Sigmoid colon (tissue), 7 donors: ENCODE measurements around the gene GNGT2. TPM values are rescaled to one million over a fixed set of nuclear protein-coding genes. Genes with fewer than 3 reads are reported as not detected.
A peak's percentile ranks its signal among the peaks of the same experiment; 100 is the strongest.
"Not testable (repeated sequence)": the region's sequence is repeated elsewhere in the genome, so short reads cannot be mapped to it uniquely, and the experiment has no call there.

ENCODE experiments used
- DNase-seq: peaks from one replicate; pipeline ENCODE4 v3.0.0-alpha.2; 2019
- H3K27ac ChIP-seq, 4 donors: fragments of 200-600 bp; sonication (generic); one replicate each; pipeline ENCODE4 v1.5.1; 2016 to 2019; ENCODE audit warnings: mild to moderate bottlenecking in 1 of 4
- H3K27me3 ChIP-seq, 3 donors: fragments of 200-600 bp; sonication (generic); one replicate each; pipeline ENCODE4 v1.5.1; 2019; ENCODE audit warnings: mild to moderate bottlenecking in 1 of 3
- H3K36me3 ChIP-seq, 4 donors: fragments of 200-600 bp; sonication (generic); one replicate each; pipeline ENCODE4 v1.5.1; 2016 to 2019
- H3K4me1 ChIP-seq, 4 donors: fragments of 200-600 bp; sonication (generic); one replicate each; pipeline ENCODE4 v1.5.1; 2017 to 2019
- H3K4me3 ChIP-seq, 4 donors: fragments of 200-600 bp; sonication (generic); one replicate each; pipeline ENCODE4 v1.5.1; 2017 to 2019; ENCODE audit warnings: mild to moderate bottlenecking in 2 of 4, moderate library complexity in 1 of 4
- H3K9me3 ChIP-seq, 4 donors: fragments of 200-600 bp in 3 of 4; sonication (generic) in 3 of 4; one replicate each; pipeline versions ENCODE4 v1.5.1 to v1.6.1; 2013 to 2019
- EP300 ChIP-seq, 4 donors: sonication (generic); formaldehyde crosslinking; IDR thresholded peaks; one replicate each; pipeline ENCODE4 v1.6.1; 2017; ENCODE audit warnings: antibody characterized with exemption in 4 of 4
- POLR2A ChIP-seq, 2 donors: fragments of 450-650 bp; IDR thresholded peaks; one replicate each; pipeline ENCODE4 v1.6.1; 2016; ENCODE audit warnings: antibody characterized with exemption in 2 of 2, mild to moderate bottlenecking in 2 of 2, moderate library complexity in 2 of 2
- POLR2AphosphoS5 ChIP-seq, 4 donors: sonication (generic); formaldehyde crosslinking; IDR thresholded peaks; one replicate each; pipeline ENCODE4 v1.6.1; 2017; ENCODE audit warnings: antibody characterized with exemption in 4 of 4
- WGBS, 2 donors: extraction: QIAGEN DNeasy Blood & Tissue Kit; methylation state at CpG; one replicate each; pipeline ENCODE4 v1.1.7; 2013; 5-methylcytosine and 5-hydroxymethylcytosine counted together
- intact Hi-C: fragments of 100-400 bp; cut with DNase I; formaldehyde crosslinking; loops from one replicate; pipeline ENCODE4 v1.15.1; 2023
- polyA plus RNA-seq, 3 donors: library from polyadenylated mRNA; stranded (reverse); fragments of 200-250 nt; gene quantifications; one replicate each; pipeline ENCODE4 v1.2.3, GENCODE V29; 2013
- total RNA-seq, 4 donors: library from RNA; depleted of rRNA; stranded (reverse); fragments of >200 nt; gene quantifications; one replicate each; pipeline ENCODE4 v1.1.0, GENCODE V29; 2016
- TF ChIP-seq, protein P1 (sequence below), 4 experiments: fragments of 450-650 bp in 3 of 4; fragments of 200-600 bp in 1 of 4; IDR thresholded peaks; one replicate each; pipeline ENCODE4 v1.5.1; 2016 to 2019; ENCODE audit warnings: antibody characterized with exemption in 4 of 4, mild to moderate bottlenecking in 3 of 4, moderate library complexity in 2 of 4
- donor health status: healthy with polysubstance abuse.
- donor health status: Bipolar disorder and iron deficiency.
- donor health status: healthy.

Gene GNGT2
- total and polyA plus RNA-seq, 7 donors: 1.6 to 11.0 (median 4.2) TPM

DNA sequence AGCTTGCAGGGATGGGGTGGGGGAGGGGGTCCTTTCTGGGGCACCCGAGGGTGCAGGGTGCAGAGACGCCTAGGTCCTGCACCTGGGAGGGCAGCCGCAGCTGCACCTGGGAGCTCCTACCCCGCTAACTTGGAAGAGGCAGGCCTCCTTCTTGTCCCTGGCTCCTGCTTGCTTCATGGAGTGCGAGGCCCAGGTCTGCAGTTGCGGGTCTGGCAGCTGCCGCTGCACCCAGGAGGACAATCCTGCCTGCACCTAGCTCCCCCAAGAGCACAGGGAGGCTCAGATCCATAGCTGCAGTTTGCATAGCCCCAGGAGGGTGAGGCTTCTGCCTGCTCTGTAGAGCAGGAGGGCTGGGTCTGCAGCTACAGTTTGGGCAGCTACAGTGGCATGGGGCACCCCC, 26.6 kb downstream of the GNGT2 start:
- 86 to 96% methylated on average over 7 of the region's 7 CpGs for whole genome bisulfite sequencing, 2 donors
- H3K36me3 ChIP-seq: no peaks in the 10 kb centered on the region
- no peak overlapping the region for H3K4me3 ChIP-seq
- intact Hi-C loops: no loop called here
- H3K27ac ChIP-seq: no peak overlapping the region
- H3K9me3 ChIP-seq: no peaks in the 10 kb centered on the region
- no peak for DNase-seq
- H3K4me1 ChIP-seq: no peaks in the 10 kb centered on the region
- TF ChIP-seq EP300 (IDR thresholded peaks at IDR 0.05) (no peak), POLR2AphosphoS5 (IDR thresholded peaks at IDR 0.05) (no peak)
- TF ChIP-seq, protein P1, sequence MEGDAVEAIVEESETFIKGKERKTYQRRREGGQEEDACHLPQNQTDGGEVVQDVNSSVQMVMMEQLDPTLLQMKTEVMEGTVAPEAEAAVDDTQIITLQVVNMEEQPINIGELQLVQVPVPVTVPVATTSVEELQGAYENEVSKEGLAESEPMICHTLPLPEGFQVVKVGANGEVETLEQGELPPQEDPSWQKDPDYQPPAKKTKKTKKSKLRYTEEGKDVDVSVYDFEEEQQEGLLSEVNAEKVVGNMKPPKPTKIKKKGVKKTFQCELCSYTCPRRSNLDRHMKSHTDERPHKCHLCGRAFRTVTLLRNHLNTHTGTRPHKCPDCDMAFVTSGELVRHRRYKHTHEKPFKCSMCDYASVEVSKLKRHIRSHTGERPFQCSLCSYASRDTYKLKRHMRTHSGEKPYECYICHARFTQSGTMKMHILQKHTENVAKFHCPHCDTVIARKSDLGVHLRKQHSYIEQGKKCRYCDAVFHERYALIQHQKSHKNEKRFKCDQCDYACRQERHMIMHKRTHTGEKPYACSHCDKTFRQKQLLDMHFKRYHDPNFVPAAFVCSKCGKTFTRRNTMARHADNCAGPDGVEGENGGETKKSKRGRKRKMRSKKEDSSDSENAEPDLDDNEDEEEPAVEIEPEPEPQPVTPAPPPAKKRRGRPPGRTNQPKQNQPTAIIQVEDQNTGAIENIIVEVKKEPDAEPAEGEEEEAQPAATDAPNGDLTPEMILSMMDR (IDR thresholded peaks at IDR 0.05): no peak
- no peaks in the 10 kb centered on the region for H3K27me3 ChIP-seq

DNA sequence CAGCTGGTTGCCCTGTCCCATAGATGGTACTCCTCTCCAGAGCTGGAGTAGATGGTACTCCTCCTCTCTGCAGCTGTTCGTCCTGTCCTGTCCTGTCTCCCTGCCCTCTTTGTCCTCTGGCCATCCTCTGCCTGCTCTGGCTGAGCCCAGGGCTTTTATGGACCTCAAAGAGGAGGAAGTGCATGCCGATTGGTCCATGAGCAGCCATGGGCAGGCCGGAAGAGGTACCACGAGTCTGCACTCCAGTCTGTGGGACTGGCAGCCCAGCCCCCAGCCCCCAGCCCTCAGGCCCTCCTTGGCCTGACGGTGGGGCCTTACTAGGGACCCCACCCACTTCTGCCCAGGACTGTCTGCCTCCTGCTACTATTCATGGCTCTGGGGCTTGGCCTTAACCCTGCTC, 27.0 kb downstream of the GNGT2 start:
- no peaks in the 10 kb centered on the region for H3K9me3 ChIP-seq
- no peak overlapping the region for H3K4me3 ChIP-seq
- WGBS, 2 donors: 88 to 89% methylated on average over 5 of the region's 5 CpGs
- no peaks in the 10 kb centered on the region for H3K4me1 ChIP-seq
- intact Hi-C loops: no loop called here
- H3K27ac ChIP-seq: no peak overlapping the region
- H3K36me3 ChIP-seq: no peaks in the 10 kb centered on the region
- no peak for DNase-seq
- H3K27me3 ChIP-seq: no peaks in the 10 kb centered on the region
- TF ChIP-seq POLR2A (IDR thresholded peaks at IDR 0.05): no peak
- TF ChIP-seq, protein P1 (IDR thresholded peaks at IDR 0.05): no peak
- no peak for TF ChIP-seq EP300 (IDR thresholded peaks at IDR 0.05)
- TF ChIP-seq POLR2AphosphoS5 (IDR thresholded peaks at IDR 0.05): no peak

DNA sequence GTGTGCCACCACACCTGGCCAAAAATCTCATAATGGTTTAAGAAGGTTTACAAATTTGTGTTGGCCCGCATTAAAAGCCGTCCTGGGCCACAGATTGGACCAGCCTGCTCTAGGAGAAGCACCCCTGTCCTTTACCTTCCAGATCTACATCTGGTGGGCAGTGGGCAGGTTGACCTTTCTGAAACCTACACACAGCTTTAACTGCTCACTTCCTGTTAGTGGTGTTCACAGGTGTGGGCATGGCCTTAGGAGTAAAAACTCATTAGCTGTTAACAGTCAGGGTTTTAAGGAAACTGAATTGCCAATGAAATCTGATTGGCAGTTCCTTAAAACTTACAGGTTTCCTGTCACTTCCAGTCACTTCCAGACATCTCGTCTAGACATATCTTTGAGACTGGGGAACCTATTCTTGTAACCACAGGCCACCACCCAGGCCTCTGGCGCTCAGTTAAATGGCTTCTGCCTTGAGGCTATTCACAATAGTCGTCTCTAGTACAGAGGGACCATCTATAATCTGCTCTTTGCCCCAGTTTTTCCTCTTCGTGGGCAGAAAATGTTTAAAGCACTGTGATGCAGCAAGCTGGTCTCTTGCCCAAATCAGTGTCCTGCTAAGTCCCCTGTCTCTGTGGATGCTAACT, 29.3 kb downstream of the GNGT2 start:
- no peak overlapping the region for H3K4me3 ChIP-seq
- no peak for DNase-seq
- no peaks in the 10 kb centered on the region for H3K4me1 ChIP-seq
- H3K36me3 ChIP-seq: no peaks in the 10 kb centered on the region
- WGBS, 2 donors: 82 to 86% methylated on average over 6 of the region's 6 CpGs
- peaks cover 0 to 11% (median 5%) of the 10 kb centered on the region in 4 donors for H3K9me3 ChIP-seq
- TF ChIP-seq, protein P1 (IDR thresholded peaks at IDR 0.05): no peak
- no peak for TF ChIP-seq POLR2AphosphoS5 (IDR thresholded peaks at IDR 0.05)
- TF ChIP-seq EP300 (IDR thresholded peaks at IDR 0.05): no peak
- TF ChIP-seq POLR2A (IDR thresholded peaks at IDR 0.05): no peak
- H3K27ac ChIP-seq: no peak overlapping the region
- no peaks in the 10 kb centered on the region for H3K27me3 ChIP-seq
- intact Hi-C loops: loop anchor here (2.0 kb wide), 1 partner anchor 46 kb away; no protein-coding TSS in a partner anchor

DNA sequence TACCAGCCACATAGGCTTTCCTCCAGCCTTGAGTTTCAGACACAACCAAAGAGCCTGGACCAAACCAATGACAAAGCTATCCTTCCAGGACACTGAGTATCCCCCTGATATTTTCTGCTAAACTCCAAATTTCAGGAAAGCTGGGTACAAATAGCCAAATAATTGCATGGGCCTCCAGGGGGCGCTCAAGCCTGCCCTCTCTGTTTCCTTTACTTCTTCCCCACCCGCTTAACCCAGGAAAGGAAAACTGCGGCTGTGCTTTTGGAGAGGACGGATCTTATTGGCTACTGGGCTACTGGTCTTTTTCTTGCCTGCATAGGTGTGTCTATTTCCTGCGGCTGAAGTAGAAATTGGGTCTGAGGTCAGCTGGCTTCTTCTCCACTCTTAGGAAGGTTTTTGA, 30.1 kb downstream of the GNGT2 start:
- intact Hi-C loops: loop anchor here (2.0 kb wide), 1 partner anchor 46 kb away; no protein-coding TSS in a partner anchor
- Histone ChIP-seq H3K9me3 (peaks cover 8 to 19% (median 13%) of the 10 kb centered on the region in 4 donors), H3K27ac (no peak overlapping the region), H3K27me3 (no peaks in the 10 kb centered on the region), H3K4me3 (no peak overlapping the region), H3K36me3 (no peaks in the 10 kb centered on the region), H3K4me1 (no peaks in the 10 kb centered on the region)
- peak; percentile 73 for DNase-seq
- TF ChIP-seq POLR2A (IDR thresholded peaks at IDR 0.05) (no peak), EP300 (IDR thresholded peaks at IDR 0.05) (no peak)
- TF ChIP-seq, protein P1 (IDR thresholded peaks at IDR 0.05): peak; percentile 39 to 65 (median 54)
- 10 to 11% methylated on average over 5 of the region's 5 CpGs for WGBS, 2 donors

DNA sequence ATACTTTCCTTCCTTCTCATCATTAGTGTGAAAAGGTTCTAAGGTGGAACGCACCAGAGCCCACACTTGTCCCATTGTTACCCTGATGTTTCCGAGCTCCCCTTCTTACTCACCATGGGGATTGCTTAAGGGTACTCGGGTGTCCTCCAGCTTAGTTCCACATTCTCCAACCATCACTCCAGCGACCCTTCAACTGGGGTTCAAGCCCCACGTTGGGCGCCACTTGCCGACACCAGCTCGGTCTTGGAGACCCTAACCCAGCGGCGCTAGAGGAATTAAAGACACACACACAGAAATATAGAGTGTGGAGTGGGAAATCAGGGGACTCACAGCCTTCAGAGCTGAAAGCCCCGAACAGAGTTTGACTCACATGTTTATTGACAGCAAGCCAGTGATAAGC, 34.4 kb downstream of the GNGT2 start:
- H3K27me3 ChIP-seq, H3K4me1 ChIP-seq, H3K36me3 ChIP-seq, intact Hi-C loops, DNase-seq, H3K4me3 ChIP-seq, H3K27ac ChIP-seq: not testable (repeated sequence)
- peaks cover 9 to 23% (median 18%) of the 10 kb centered on the region in 4 donors for H3K9me3 ChIP-seq
- 89 to 93% methylated on average over 11 of the region's 11 CpGs for WGBS, 2 donors

DNA sequence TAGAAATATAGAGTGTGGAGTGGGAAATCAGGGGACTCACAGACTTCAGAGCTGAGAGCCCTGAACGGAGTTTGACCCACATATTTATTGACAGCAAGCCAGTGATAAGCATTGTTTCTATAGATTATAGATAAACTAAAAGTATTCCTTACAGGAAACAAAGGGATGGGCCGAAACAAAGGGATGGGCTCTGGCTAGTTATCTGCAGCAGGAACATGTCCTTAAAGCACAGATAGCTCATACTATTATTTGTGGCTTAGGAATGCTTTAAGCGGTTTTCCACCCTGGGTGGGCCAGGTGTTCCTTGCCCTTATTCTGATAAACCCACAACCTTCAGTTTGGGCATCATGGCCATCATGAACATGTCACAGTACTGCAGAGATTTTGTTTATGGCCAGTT, 39.7 kb downstream of the GNGT2 start:
- WGBS, 2 donors: 88 to 91% methylated on average over 3 of the region's 3 CpGs
- H3K36me3 ChIP-seq, H3K4me3 ChIP-seq, DNase-seq, intact Hi-C loops, H3K27ac ChIP-seq, H3K4me1 ChIP-seq: not testable (repeated sequence)
- peaks cover 0 to 46% (median 6%) of the 10 kb centered on the region in 3 donors for H3K27me3 ChIP-seq
- H3K9me3 ChIP-seq: peaks cover 4 to 13% (median 8%) of the 10 kb centered on the region in 4 donors
